Measurements from ENCODE around the gene MFN2.

The MFN2 gene

DNA sequence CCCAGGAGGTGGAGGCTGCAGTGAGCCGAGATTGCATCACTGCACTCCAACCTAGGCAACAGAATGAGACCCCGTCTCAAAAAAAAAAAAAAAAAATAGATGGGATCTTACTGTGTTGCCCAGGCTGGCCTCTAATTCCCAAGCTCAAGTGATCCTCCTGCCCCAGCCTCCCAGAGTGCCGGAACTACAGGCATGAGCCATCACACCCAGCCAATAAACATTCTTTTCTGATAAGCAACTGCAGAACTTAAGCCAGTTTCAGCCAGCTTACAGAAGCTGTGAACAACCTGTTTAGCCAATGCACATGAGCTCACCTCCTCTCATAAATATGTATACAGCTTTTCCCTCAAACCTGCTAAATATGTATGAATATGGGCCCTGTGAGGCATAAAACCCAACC is 35.9 kb downstream of the MFN2 start:
- H3K4me3 ChIP-seq (ENCODE audit: control insufficient read depth, low read depth, low read length), result no peak overlapping the region
- no peak for DNase-seq (ENCODE audit: low read depth)
- TF ChIP-seq, protein P1, sequence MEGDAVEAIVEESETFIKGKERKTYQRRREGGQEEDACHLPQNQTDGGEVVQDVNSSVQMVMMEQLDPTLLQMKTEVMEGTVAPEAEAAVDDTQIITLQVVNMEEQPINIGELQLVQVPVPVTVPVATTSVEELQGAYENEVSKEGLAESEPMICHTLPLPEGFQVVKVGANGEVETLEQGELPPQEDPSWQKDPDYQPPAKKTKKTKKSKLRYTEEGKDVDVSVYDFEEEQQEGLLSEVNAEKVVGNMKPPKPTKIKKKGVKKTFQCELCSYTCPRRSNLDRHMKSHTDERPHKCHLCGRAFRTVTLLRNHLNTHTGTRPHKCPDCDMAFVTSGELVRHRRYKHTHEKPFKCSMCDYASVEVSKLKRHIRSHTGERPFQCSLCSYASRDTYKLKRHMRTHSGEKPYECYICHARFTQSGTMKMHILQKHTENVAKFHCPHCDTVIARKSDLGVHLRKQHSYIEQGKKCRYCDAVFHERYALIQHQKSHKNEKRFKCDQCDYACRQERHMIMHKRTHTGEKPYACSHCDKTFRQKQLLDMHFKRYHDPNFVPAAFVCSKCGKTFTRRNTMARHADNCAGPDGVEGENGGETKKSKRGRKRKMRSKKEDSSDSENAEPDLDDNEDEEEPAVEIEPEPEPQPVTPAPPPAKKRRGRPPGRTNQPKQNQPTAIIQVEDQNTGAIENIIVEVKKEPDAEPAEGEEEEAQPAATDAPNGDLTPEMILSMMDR (IDR thresholded peaks at IDR 0.05; ENCODE audit: control insufficient read depth, insufficient read depth, low read depth, low read length, missing control alignments), result no peak

DNA sequence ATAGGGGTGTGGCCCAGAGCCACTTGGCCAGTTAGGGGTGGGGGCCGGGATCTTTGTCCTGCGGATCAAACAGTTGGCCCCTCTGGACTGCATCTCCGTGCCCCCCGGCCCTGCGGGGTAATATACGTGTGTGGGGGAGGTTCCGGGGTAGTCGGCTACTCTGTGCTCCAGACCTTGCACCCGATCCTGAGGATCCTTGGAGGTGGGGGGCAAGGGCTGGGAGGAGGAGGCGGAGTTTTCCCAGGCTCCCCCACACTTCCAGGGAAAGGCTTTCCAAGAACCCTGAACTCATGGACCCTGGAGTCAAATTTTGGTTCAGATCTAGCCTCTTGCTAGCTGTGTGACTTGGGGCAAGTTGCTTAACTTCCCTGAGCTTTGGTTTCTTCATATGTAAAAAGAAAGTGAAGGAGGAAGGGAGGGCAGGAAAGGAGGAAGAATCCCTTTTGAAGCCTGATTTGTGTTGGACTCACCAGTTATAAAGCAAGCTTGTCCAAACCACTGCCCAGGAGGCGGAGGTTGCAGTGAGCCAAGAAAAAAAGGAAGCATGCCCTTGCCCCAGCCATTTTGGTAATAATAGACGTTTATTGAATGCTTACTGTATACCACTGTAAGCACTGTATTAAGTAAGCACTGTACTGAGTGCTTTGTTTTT is 39.7 kb downstream of the MFN2 start:
- peak overlapping the region; percentile 85 for H3K4me3 ChIP-seq (ENCODE audit: control insufficient read depth, low read depth, low read length)
- no peak for DNase-seq (ENCODE audit: low read depth)
- TF ChIP-seq, protein P1 (IDR thresholded peaks at IDR 0.05; ENCODE audit: control insufficient read depth, insufficient read depth, low read depth, low read length, missing control alignments), result no peak

DNA sequence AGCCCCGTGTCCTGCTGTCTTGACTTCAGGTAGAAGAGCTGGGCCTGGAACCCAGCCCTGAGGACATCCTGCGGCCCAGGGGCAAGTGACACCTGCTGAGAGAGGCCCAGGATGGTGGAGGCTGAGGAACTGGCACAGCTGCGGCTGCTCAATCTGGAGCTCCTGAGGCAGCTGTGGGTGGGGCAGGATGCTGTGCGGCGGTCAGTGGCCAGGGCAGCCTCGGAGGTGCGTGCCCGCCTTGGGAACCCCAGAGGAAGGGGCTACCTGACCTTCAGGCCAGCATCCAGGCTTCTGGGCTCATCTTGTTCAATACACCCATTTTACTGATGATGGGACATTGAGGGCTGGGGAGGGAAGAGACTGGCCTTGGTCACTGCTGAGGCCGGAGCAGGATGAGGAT is 41.4 kb downstream of the MFN2 start:
- TF ChIP-seq, protein P1 (IDR thresholded peaks at IDR 0.05; ENCODE audit: control insufficient read depth, insufficient read depth, low read depth, low read length, missing control alignments), result no peak
- DNase-seq (ENCODE audit: low read depth), result no peak
- H3K4me3 ChIP-seq (ENCODE audit: control insufficient read depth, low read depth, low read length), result no peak overlapping the region

DNA sequence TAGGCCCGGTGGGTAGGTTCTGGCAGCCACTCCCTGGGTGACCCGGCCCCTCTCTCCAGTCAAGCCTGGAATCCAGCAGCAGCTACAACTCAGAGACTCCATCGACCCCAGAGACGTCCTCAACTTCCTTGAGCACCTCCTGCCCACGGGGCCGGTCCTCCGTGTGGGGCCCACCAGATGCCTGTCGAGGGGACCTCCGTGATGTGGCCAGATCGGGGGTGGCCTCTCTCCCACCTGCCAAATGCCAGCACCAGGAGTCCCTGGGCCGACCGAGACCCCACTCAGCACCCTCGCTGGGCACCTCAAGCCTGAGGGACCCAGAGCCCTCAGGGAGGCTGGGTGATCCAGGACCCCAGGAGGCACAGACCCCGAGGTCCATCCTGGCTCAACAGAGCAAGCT is 41.8 kb downstream of the MFN2 start:
- DNase-seq (ENCODE audit: low read depth), result no peak
- TF ChIP-seq, protein P1 (IDR thresholded peaks at IDR 0.05; ENCODE audit: control insufficient read depth, insufficient read depth, low read depth, low read length, missing control alignments), result no peak
- no peak overlapping the region for H3K4me3 ChIP-seq (ENCODE audit: control insufficient read depth, low read depth, low read length)

DNA sequence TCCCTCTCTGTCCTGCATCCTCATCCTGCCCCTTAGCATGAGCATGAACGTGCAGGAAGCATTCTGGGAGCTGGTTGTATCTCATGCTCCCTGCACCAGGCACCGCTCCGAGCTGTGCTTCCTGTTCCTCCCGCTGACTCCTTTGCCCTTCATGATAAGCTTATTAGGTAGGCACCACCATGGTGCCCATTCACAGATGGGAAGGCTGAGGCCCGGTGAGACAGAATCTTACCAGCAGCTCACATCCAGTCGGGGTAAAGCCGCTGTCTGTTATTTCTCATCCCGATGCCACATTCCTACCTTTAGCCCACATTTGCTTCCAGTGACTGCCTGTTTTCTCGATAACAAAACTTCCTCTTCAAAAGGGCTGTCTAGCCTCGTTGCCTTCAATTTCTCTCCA is 46.3 kb downstream of the MFN2 start:
- no peak for DNase-seq (ENCODE audit: low read depth)
- TF ChIP-seq, protein P1 (IDR thresholded peaks at IDR 0.05; ENCODE audit: control insufficient read depth, insufficient read depth, low read depth, low read length, missing control alignments), result no peak
- no peak overlapping the region for H3K4me3 ChIP-seq (ENCODE audit: control insufficient read depth, low read depth, low read length)

DNA sequence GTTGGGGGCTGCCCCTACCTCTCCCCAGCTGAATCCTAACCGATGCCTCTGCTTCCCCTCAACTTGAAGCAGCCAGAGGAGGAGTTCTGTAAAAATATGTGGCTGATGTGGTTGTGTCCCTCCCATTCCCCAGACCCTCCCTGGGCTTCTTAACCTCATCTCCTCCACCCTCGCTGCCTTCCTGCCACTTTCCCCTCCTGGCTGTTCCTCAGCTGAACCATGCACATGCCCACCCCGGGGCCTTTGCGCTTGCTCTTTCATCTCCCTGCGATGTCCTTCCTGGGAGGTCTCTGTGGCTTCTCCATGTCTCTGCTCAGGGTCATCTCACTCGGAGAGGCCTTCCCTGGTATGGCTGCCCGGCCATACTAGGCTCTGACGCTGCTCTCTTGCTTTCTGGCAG is 48.0 kb downstream of the MFN2 start:
- TF ChIP-seq, protein P1 (IDR thresholded peaks at IDR 0.05; ENCODE audit: control insufficient read depth, insufficient read depth, low read depth, low read length, missing control alignments), result no peak
- H3K4me3 ChIP-seq (ENCODE audit: control insufficient read depth, low read depth, low read length), result no peak overlapping the region
- no peak for DNase-seq (ENCODE audit: low read depth)

Measured in AG09309 (cell line).